SK-N-SH (cell line): ENCODE measurements around the gene HAUS6. TPM values are rescaled to one million over a fixed set of nuclear protein-coding genes. Genes with fewer than 3 reads are reported as not detected.
A peak's percentile ranks its signal among the peaks of the same experiment; 100 is the strongest.

Source experiments
- CTCF ChIA-PET: fragments of 300-600, 350-600 bp; formaldehyde crosslinking; extraction: SDS; loops from one replicate; lab custom pipeline; 2021; lab: Yijun Ruan, JAX
- POLR2A ChIA-PET: fragments of 350-600 bp; sonication (Branson Sonifier 250); formaldehyde crosslinking; extraction: SDS; loops from one replicate; lab custom pipeline; 2020; ENCODE audit warnings: antibody characterized with exemption, inconsistent platforms; lab: Yijun Ruan, JAX
- DNase-seq: peaks from one replicate; pipeline ENCODE4 v3.0.0; 2012
- H2AFZ ChIP-seq: fragments of 200-600 bp; sonication (generic); 2 replicates; pipeline ENCODE4 v1.8.1; 2016; ENCODE audit warnings: antibody characterized with exemption, mild to moderate bottlenecking, low read depth
- H3F3A ChIP-seq: fragments of 200-600 bp; sonication (generic); replicated peaks from 2 replicates; pipeline ENCODE3; 2016; ENCODE audit warnings: antibody characterized with exemption, mild to moderate bottlenecking; ENCODE audit not compliant: insufficient read depth
- H3K27ac ChIP-seq, 2 experiments: fragments of 200-500 bp in 1 of 2; fragments of 200-600 bp in 1 of 2; sonication (Bioruptor generic) in 1 of 2; sonication (generic), shearing (Covaris generic) in 1 of 2; 2 replicates each; pipeline versions ENCODE4 v1.5.1 to v1.6.1; 2014 to 2016; ENCODE audit warnings: low read depth in 2 of 2, inconsistent platforms in 1 of 2, low read length in 1 of 2, mild to moderate bottlenecking in 1 of 2, mixed read lengths in 1 of 2
- H3K27me3 ChIP-seq: fragments of 200-600 bp; sonication (generic), shearing (Covaris generic); 2 replicates; pipeline ENCODE4 v1.6.1; 2016; ENCODE audit warnings: mixed run types; ENCODE audit not compliant: insufficient read depth
- H3K36me3 ChIP-seq, 2 experiments: fragments of 200-500 bp in 1 of 2; fragments of 200-600 bp in 1 of 2; sonication (Bioruptor generic) in 1 of 2; sonication (generic) in 1 of 2; replicated peaks in 1 of 2; 2 replicates each; pipeline versions ENCODE3 to v1.5.1; 2014 to 2016; ENCODE audit warnings: low read length in 1 of 2, mild to moderate bottlenecking in 1 of 2; ENCODE audit not compliant: insufficient read depth in 2 of 2, control insufficient read depth in 1 of 2
- H3K4me1 ChIP-seq, 2 experiments: fragments of 200-500 bp in 1 of 2; fragments of 200-600 bp in 1 of 2; sonication (Bioruptor generic) in 1 of 2; sonication (generic), shearing (Covaris generic) in 1 of 2; 2 replicates each; pipeline versions ENCODE4 v1.5.1 to v1.6.1; 2014 to 2016; ENCODE audit warnings: low read depth in 1 of 2, low read length in 1 of 2, mixed run types in 1 of 2; ENCODE audit not compliant: insufficient read depth in 2 of 2, control insufficient read depth in 1 of 2
- H3K4me2 ChIP-seq: fragments of 200-600 bp; sonication (generic), shearing (Covaris generic); 2 replicates; pipeline ENCODE4 v1.6.1; 2017; ENCODE audit warnings: mixed run types
- H3K4me3 ChIP-seq, 2 experiments: fragments of 200-500 bp in 1 of 2; fragments of 200-600 bp in 1 of 2; sonication (Bioruptor generic) in 1 of 2; sonication (generic), shearing (Covaris generic) in 1 of 2; 2 replicates each; pipeline versions ENCODE4 v1.5.1 to v1.8.1; 2014 to 2016; ENCODE audit warnings: low read depth in 2 of 2, inconsistent platforms in 1 of 2, low read length in 1 of 2, mild to moderate bottlenecking in 1 of 2, mixed read lengths in 1 of 2, moderate library complexity in 1 of 2
- H3K79me2 ChIP-seq: fragments of 200-600 bp; sonication (generic); 2 replicates; pipeline ENCODE4 v1.8.1; 2017; ENCODE audit warnings: mild to moderate bottlenecking; ENCODE audit not compliant: insufficient read depth
- H3K9ac ChIP-seq: fragments of 200-600 bp; sonication (generic); 2 replicates; pipeline ENCODE4 v1.6.1; 2017; ENCODE audit warnings: mixed run types
- H3K9me2 ChIP-seq: fragments of 200-600 bp; sonication (generic); 2 replicates; pipeline ENCODE4 v1.6.1; 2017; ENCODE audit warnings: mixed run types
- H3K9me3 ChIP-seq: fragments of 200-600 bp; sonication (generic); 2 replicates; pipeline ENCODE4 v1.6.1; 2017; ENCODE audit warnings: mixed run types, mild to moderate bottlenecking, moderate library complexity
- H4K20me1 ChIP-seq: fragments of 200-600 bp; sonication (generic); 2 replicates; pipeline ENCODE4 v1.6.1; 2017; ENCODE audit warnings: mild to moderate bottlenecking, mixed run types; ENCODE audit not compliant: insufficient read depth
- CHD2 ChIP-seq: fragments of 150-350 bp; IDR thresholded peaks from 2 replicates; pipeline ENCODE4 v1.6.1; 2018; ENCODE audit warnings: low read length; ENCODE audit not compliant: partially characterized antibody
- EP300 ChIP-seq, 2 experiments: IDR thresholded peaks; 2 replicates each; pipeline versions ENCODE4 v1.4.0 to v1.6.1; 2012; ENCODE audit warnings: borderline replicate concordance in 1 of 2, low read depth in 1 of 2, low read length in 1 of 2
- EZH2phosphoT487 ChIP-seq: fragments of 200-600 bp; sonication (generic); IDR thresholded peaks from 2 replicates; pipeline ENCODE4 v1.6.1; 2017; ENCODE audit warnings: low read depth, mixed run types, mild to moderate bottlenecking, antibody characterized with exemption, moderate library complexity, borderline replicate concordance
- FOSL2 ChIP-seq: IDR thresholded peaks from 2 replicates; pipeline ENCODE4 v1.4.0; 2012; ENCODE audit warnings: low read depth, mild to moderate bottlenecking, moderate library complexity, borderline replicate concordance
- FOXJ3 ChIP-seq: sonication (generic); formaldehyde crosslinking; IDR thresholded peaks from 2 replicates; pipeline ENCODE4 v1.5.1; 2020; ENCODE audit warnings: mild to moderate bottlenecking, missing genetic modification reagents
- GABPA ChIP-seq: IDR thresholded peaks from 2 replicates; pipeline ENCODE4 v1.4.0; 2012; ENCODE audit warnings: low read depth, mild to moderate bottlenecking
- GATA2 ChIP-seq: sonication (generic); formaldehyde crosslinking; IDR thresholded peaks from 2 replicates; pipeline ENCODE4 v1.5.0; 2020; ENCODE audit warnings: mild to moderate bottlenecking, missing genetic modification reagents
- NFIC ChIP-seq: IDR thresholded peaks from 2 replicates; pipeline ENCODE4 v1.4.0; 2012; ENCODE audit warnings: borderline replicate concordance
- NRF1 ChIP-seq: IDR thresholded peaks from 2 replicates; pipeline ENCODE4 v1.6.1; 2012; ENCODE audit warnings: low read depth, mild to moderate bottlenecking, low read length
- POLR2AphosphoS5 ChIP-seq: IDR thresholded peaks from 2 replicates; pipeline ENCODE4 v1.6.1; 2012; ENCODE audit warnings: low read depth, low read length
- RAD21 ChIP-seq: IDR thresholded peaks from 2 replicates; pipeline ENCODE4 v1.6.1; 2012; ENCODE audit warnings: mild to moderate bottlenecking, low read length
- RCOR1 ChIP-seq: fragments of 150-350 bp; IDR thresholded peaks from 2 replicates; pipeline ENCODE4 v1.6.1; 2017; ENCODE audit warnings: antibody characterized with exemption, low read length
- RFX5 ChIP-seq: IDR thresholded peaks from 2 replicates; pipeline ENCODE4 v1.6.1; 2012; ENCODE audit warnings: mild to moderate bottlenecking, improper control_type of control experiment, low read length
- SIN3A ChIP-seq: IDR thresholded peaks from 2 replicates; pipeline ENCODE4 v1.6.1; 2012; ENCODE audit warnings: low read depth, mild to moderate bottlenecking, low read length, moderate library complexity, borderline replicate concordance
- SMC3 ChIP-seq: IDR thresholded peaks from 2 replicates; pipeline ENCODE4 v1.6.1; 2012; ENCODE audit warnings: low read depth, low read length, improper control_type of control experiment
- TAF1 ChIP-seq: IDR thresholded peaks from 2 replicates; pipeline ENCODE4 v1.6.1; 2012; ENCODE audit warnings: low read depth, mild to moderate bottlenecking, low read length, moderate library complexity, borderline replicate concordance
- USF2 ChIP-seq: fragments of 150-350 bp; IDR thresholded peaks from 2 replicates; pipeline ENCODE4 v1.6.1; 2017; ENCODE audit warnings: antibody characterized with exemption, low read length, low read depth, borderline replicate concordance
- WGBS: methylation state at CpG from one replicate; pipeline ENCODE4 v1.1.6; 2017; ENCODE audit warnings: low lambda C conversion rate; 5-methylcytosine and 5-hydroxymethylcytosine counted together
- polyA plus RNA-seq, 3 experiments: library from polyadenylated mRNA; depleted of rRNA; stranded (reverse); fragments of >200 nt; gene quantifications; 2 replicates each; pipeline ENCODE4 v1.2.3, GENCODE V29; 2012
- TF ChIP-seq, protein P1 (sequence below): fragments of 200-600 bp; sonication (generic); IDR thresholded peaks from 2 replicates; pipeline ENCODE4 v1.6.1; 2017; ENCODE audit warnings: antibody characterized with exemption, mild to moderate bottlenecking, moderate library complexity
- TF ChIP-seq, protein P2 (sequence below): fragments of 150-350 bp; IDR thresholded peaks from 2 replicates; pipeline ENCODE4 v1.6.1; 2016; ENCODE audit warnings: mild to moderate bottlenecking, low read depth, low read length
- TF ChIP-seq, protein P3 (sequence below): IDR thresholded peaks from 2 replicates; pipeline ENCODE4; 2012

Gene HAUS6
- polyA plus RNA-seq, 1 of the 3 experiments (the other 2 are of a cell fraction), result 4.7 TPM

DNA sequence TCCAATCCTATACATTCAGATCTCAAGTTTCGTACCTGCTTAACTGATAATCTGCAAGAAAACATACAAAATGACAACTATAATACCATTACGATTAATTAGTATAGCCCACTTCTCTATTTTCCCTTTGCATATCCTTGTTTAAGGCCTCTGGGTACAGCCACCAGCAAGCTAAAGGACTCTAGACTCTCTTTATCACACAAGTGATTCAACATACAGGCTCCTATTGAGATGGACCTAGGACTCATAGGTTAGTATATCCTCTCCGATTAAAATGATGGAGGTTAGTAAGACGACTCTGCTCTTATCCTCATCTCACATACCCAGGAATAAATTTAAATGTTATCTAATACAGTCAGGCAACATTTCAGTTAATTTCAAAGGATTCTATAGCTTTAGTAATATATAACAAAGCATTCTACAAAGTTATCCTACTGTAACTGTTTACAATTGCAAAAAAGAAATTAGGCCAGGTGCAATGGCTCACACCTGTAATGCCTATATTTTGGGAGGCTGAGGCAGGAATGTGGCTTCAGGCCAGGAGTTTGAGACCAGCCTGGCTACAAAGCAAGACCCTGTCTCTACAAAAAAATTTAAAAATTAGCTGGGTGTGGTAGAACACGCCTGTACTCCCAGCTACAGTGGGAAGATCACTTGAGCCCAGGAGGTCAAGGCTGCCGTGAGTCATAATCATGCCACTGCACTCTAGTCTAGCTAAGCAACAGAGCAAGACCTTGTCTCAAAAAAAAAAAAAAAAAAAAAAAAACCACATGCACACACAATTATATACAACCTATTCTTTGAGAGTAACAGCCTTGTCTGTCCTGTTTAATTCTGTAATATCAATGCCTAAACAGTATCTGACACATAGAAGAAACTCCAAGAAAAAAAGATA is 15.4 kb downstream of the HAUS6 start:
- 82% methylated on average over 6 of the region's 6 CpGs for WGBS
- POLR2A ChIA-PET, result interaction anchor here (0.6 kb wide), 1 partner anchor 38 kb away, joined by 3 read pairs; the partner anchor contains the start of gene RRAGA

GRCh38 chr9:19085295-19085694 is 17.4 kb downstream of the HAUS6 start:
- 71% methylated on average over 2 of the region's 2 CpGs for WGBS
- peak; percentile 30 for DNase-seq
- CTCF ChIA-PET, result interaction anchor here (0.6 to 3.3 kb wide), 10 partner anchors 11 to 373 kb away, joined by 3 to 19 read pairs (median 3); no protein-coding TSS in a partner anchor
- TF ChIP-seq SMC3 (0 out of 2 replicates have a peak, but pooled peaks have one; percentile 11), TAF1 (no peak), EP300 (IDR thresholded peaks at IDR 0.05; ENCODE audit: borderline replicate concordance in 1 of 2, low read depth in 1 of 2, low read length in 1 of 2) (no peak), USF2 (no peak), FOSL2 (no peak), NFIC (no peak), RCOR1 (no peak), POLR2AphosphoS5 (no peak), NRF1 (no peak), SIN3A (no peak), CHD2 (no peak), GABPA (no peak), RAD21 (peak; percentile 17; the same call in 1 of the 2 replicates), EZH2phosphoT487 (no peak)
- TF ChIP-seq, protein P1, sequence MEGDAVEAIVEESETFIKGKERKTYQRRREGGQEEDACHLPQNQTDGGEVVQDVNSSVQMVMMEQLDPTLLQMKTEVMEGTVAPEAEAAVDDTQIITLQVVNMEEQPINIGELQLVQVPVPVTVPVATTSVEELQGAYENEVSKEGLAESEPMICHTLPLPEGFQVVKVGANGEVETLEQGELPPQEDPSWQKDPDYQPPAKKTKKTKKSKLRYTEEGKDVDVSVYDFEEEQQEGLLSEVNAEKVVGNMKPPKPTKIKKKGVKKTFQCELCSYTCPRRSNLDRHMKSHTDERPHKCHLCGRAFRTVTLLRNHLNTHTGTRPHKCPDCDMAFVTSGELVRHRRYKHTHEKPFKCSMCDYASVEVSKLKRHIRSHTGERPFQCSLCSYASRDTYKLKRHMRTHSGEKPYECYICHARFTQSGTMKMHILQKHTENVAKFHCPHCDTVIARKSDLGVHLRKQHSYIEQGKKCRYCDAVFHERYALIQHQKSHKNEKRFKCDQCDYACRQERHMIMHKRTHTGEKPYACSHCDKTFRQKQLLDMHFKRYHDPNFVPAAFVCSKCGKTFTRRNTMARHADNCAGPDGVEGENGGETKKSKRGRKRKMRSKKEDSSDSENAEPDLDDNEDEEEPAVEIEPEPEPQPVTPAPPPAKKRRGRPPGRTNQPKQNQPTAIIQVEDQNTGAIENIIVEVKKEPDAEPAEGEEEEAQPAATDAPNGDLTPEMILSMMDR, result peak; percentile 61
- TF ChIP-seq, protein P2, sequence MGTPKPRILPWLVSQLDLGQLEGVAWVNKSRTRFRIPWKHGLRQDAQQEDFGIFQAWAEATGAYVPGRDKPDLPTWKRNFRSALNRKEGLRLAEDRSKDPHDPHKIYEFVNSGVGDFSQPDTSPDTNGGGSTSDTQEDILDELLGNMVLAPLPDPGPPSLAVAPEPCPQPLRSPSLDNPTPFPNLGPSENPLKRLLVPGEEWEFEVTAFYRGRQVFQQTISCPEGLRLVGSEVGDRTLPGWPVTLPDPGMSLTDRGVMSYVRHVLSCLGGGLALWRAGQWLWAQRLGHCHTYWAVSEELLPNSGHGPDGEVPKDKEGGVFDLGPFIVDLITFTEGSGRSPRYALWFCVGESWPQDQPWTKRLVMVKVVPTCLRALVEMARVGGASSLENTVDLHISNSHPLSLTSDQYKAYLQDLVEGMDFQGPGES, result no peak
- TF ChIP-seq, protein P3, sequence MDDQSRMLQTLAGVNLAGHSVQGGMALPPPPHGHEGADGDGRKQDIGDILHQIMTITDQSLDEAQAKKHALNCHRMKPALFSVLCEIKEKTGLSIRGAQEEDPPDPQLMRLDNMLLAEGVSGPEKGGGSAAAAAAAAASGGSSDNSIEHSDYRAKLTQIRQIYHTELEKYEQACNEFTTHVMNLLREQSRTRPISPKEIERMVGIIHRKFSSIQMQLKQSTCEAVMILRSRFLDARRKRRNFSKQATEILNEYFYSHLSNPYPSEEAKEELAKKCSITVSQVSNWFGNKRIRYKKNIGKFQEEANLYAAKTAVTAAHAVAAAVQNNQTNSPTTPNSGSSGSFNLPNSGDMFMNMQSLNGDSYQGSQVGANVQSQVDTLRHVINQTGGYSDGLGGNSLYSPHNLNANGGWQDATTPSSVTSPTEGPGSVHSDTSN, result no peak

More for the DNA sequence above, 15.4 kb downstream of the HAUS6 start:
- Histone ChIP-seq H4K20me1 (no peaks in the 10 kb centered on the region), H3F3A (peaks cover 12% of the 10 kb centered on the region), H3K9ac (no peak overlapping the region), H3K27ac (no peak overlapping the region), H3K4me2 (no peak overlapping the region), H3K36me3 (peaks cover 46 to 71% of the 10 kb centered on the region in 2 experiments), H3K27me3 (no peaks in the 10 kb centered on the region), H3K9me3 (no peaks in the 10 kb centered on the region), H3K4me1 (no peaks in the 10 kb centered on the region), H3K9me2 (no peaks in the 10 kb centered on the region), H2AFZ (no peak overlapping the region), H3K79me2 (0 out of 2 replicates have a peak, but pooled peaks cover 4% of the 10 kb centered on the region), H3K4me3 (no peak overlapping the region)
- TF ChIP-seq GATA2 (CRISPR knock-in tag) (no peak), FOXJ3 (no peak), RFX5 (no peak)
- DNase-seq, result no peak
- CTCF ChIA-PET, result interaction anchor here (0.6 to 3.3 kb wide), 4 partner anchors 11 to 381 kb away, joined by 3 to 19 read pairs (median 3); no protein-coding TSS in a partner anchor

More at GRCh38 chr9:19085295-19085694, 17.4 kb downstream of the HAUS6 start:
- H3K9ac ChIP-seq, result no peak overlapping the region
- peaks cover 12% of the 10 kb centered on the region for H3F3A ChIP-seq
- H3K9me2 ChIP-seq, result no peaks in the 10 kb centered on the region
- no peaks in the 10 kb centered on the region for H3K4me1 ChIP-seq
- H3K27ac ChIP-seq, result no peak overlapping the region
- no peaks in the 10 kb centered on the region for H3K27me3 ChIP-seq
- H2AFZ ChIP-seq, result no peak overlapping the region
- no peaks in the 10 kb centered on the region for H4K20me1 ChIP-seq
- no peaks in the 10 kb centered on the region for H3K9me3 ChIP-seq
- no peak overlapping the region for H3K4me2 ChIP-seq
- H3K79me2 ChIP-seq, result peaks cover 4% of the 10 kb centered on the region
- no peak overlapping the region for H3K4me3 ChIP-seq
- H3K36me3 ChIP-seq, result peaks cover 43 to 66% of the 10 kb centered on the region in 2 experiments
- POLR2A ChIA-PET, result no interaction called here
